Measurements from ENCODE around the gene BMAL2. TPM values are rescaled to one million over a fixed set of nuclear protein-coding genes. Genes with fewer than 3 reads are reported as not detected.

The BMAL2 gene
- 8.9 TPM for total RNA-seq
- long read RNA-seq, partial matches to known transcripts = 0 of 5 reads
- long read RNA-seq, other reads (novel, unspliced or antisense) = 3 of 5 reads

DNA sequence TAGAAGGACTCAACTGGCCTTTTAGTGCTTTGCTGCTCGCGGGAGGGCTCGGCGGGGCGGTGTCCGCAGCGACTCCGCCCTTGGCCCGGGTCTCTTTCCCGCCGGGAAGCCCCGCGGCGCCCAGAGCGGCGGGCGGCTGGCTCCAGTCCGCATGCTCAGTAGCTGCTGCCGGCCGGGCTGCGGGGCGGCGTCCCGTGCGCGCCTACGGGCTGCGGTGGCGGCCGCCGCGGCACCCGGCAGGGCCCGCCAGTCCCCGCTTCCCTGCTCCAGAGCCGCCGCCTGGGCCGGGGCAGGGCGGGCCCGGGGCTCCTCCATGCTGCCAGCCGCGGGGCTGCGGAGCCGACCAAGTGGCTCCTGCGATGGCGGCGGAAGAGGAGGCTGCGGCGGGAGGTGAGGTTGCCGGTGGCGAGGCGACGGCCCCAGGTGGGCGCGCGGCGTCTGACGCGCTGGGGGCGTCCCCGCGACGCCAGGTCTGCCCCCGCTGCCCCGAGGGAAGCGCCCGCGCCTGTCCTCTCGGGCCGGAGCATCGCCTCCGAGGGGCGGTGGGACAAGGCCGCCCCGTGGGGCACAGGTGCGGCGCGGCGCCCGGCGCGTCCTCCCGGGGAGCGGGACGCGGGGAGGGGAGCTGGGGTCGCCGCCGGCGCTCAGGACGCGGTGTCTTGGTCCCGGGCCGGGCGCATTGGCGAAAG, at the start of gene BMAL2:
Gene BMAL2, plus strand, starts transcription at position 123 of the 689 bp plus-strand sequence. Its CDS starts 237 bp downstream, at position 360.
- intact Hi-C loops (cut with DNase I) = no loop called here
- peak; percentile 76 for DNase-seq (ENCODE audit: low spot score)

DNA sequence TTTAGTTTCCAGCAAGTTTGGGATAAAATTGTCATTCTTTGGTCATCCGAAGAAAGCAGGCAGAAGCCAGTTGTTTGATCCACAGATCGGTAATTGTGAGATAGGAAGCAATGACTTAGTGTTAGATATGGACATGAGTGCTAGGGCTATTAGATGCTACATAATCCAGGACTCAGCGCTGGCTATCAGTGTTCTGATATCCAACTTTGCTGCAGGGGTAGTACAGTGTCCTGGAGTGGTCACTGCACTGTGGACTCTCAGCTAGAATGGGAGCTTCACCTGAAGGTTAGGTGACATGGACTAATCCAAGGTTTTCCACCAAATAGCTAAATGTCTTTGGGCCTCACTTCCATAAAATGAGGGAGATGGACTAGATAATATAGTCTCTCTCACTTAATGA, 48.6 kb upstream of the BMAL2 start:
- DNase-seq (ENCODE audit: low spot score) = no peak
- intact Hi-C loops (cut with DNase I) = no loop called here

DNA sequence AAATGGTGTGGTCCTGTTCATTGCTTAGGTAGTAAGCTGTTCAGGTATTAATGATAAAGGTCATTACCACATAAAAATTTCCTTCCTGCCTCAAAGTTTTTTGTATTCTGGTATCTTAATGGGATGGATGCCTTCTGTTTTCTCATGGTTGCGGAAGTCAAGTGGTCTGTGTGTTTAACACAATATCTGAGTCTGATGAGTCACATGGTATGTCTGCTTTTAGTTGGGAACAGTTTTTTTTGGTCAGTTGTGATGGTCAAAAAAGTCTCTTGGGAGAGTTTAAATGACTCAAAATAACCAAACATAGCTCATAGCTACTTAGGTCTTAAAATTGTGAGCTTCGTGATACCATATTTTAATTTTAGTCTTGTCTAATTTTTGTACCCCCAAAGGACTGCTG, 47.9 kb upstream of the BMAL2 start:
- intact Hi-C loops (cut with DNase I) = loop anchor here (5.0 kb wide), 1 partner anchor 37 kb away; no protein-coding TSS in a partner anchor
- DNase-seq (ENCODE audit: low spot score) = no peak

DNA sequence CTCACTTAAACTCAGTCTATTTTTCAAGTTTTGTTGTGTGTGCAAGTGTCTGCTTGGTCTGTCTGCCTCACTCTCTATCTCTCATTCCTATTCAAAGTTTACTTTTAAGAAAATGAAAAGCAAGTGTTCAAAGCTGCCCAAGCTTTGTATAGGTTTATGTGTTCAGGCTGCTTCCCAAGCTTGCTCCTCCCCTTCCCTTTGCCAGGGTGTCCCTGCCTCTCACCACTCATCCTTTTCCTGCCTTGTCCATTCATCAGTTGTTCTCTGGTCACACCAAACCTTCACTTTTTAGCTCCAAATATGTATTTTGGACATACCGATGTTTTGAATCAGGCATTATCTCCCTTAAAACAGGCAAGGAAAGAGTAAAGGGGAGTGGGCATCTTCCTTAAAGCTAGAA, 47.2 kb upstream of the BMAL2 start:
- intact Hi-C loops (cut with DNase I) = loop anchor here (5.0 kb wide), 1 partner anchor 38 kb away; no protein-coding TSS in a partner anchor
- no peak for DNase-seq (ENCODE audit: low spot score)

- intact Hi-C loops (cut with DNase I) = loop anchor here (5.0 kb wide), 1 partner anchor 42 kb away; no protein-coding TSS in a partner anchor
- no peak for DNase-seq (ENCODE audit: low spot score)
Observed at GRCh38 chr12:27289414-27289813, 43.2 kb upstream of the BMAL2 start.

GRCh38 chr12:27290501-27291168, 42.0 kb upstream of the BMAL2 start:
- no peak for DNase-seq (ENCODE audit: low spot score)
- intact Hi-C loops (cut with DNase I) = loop anchor here (5.0 kb wide), 2 partner anchors 98 to 148 kb away; no protein-coding TSS in a partner anchor

DNA sequence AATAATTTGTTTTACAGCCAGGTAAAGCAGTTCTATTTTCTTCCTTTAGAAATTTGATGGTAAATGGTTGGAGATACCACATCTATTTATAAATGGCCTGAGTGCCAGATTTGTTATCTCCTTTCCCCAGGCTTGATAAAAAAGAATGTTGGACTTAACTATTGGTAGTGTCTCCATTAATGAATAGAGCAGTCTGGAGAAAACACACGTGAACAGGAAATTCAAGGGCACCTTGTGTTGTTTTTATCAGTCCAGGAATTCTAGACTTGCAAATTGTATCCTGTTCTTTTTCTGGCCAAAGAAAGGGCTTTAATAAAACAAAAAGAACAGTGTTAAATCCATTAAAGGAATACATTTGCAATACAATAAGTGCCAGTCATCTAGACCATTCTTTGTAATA, 40.8 kb upstream of the BMAL2 start:
- intact Hi-C loops (cut with DNase I) = loop anchor here (5.0 kb wide), 2 partner anchors 100 to 150 kb away; no protein-coding TSS in a partner anchor

GRCh38 chr12:27292718-27293117, 39.9 kb upstream of the BMAL2 start:
- intact Hi-C loops (cut with DNase I) = loop anchor here (5.0 kb wide), 2 partner anchors 100 to 150 kb away; no protein-coding TSS in a partner anchor
- DNase-seq (ENCODE audit: low spot score) = no peak

More for the DNA sequence above, 40.8 kb upstream of the BMAL2 start:
- no peak for DNase-seq (ENCODE audit: low spot score)

- DNase-seq (ENCODE audit: low spot score) = peak; percentile 75
- intact Hi-C loops (cut with DNase I) = loop anchor here (5.0 kb wide), 2 partner anchors 101 to 151 kb away; no protein-coding TSS in a partner anchor
Observed at GRCh38 chr12:27293463-27293862, 39.2 kb upstream of the BMAL2 start.

DNA sequence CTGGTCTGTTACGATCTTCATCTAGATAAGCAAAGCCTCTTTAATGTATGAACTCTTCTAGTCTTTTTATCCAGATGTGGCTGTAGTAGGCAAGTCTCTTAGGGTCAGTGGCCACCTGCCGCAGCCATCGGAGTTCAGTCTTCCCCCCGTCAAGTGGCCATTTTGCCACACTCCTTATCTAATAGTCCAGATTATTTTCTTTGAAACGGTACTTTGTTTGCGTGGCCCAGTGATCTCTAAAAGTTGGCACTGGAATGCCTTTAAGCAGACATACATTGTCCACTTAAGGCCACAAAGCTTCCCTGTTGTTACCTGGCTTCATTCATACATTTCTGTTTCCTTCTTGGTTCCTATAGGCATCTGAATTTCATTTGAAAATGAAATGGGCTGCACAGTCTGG, 36.0 kb upstream of the BMAL2 start:
- intact Hi-C loops (cut with DNase I) = no loop called here
- DNase-seq (ENCODE audit: low spot score) = no peak

DNA sequence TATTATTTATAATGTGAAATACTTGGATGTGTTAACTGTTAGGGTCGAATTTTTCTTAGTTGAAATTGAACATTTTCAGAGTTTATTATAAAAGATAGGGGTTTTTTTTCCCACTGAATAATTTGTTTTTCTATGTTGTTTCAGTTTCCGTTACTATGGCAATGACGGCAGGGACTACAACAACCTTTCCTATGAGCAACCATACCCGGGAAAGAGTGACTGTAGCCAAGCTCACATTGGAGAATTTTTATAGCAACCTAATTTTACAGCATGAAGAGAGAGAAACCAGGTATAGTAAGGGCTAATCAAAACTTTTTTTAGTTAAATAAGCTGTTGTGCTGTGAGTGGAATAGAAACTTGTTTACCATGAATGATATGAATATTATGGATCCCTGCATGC, 35.1 kb upstream of the BMAL2 start:
- intact Hi-C loops (cut with DNase I) = no loop called here
- no peak for DNase-seq (ENCODE audit: low spot score)

- intact Hi-C loops (cut with DNase I) = no loop called here
Observed at GRCh38 chr12:27299102-27299501, 33.5 kb upstream of the BMAL2 start.

GRCh38 chr12:27300226-27300625, 32.4 kb upstream of the BMAL2 start:
- intact Hi-C loops (cut with DNase I) = no loop called here

More at GRCh38 chr12:27299102-27299501, 33.5 kb upstream of the BMAL2 start:
- DNase-seq (ENCODE audit: low spot score) = no peak

DNA sequence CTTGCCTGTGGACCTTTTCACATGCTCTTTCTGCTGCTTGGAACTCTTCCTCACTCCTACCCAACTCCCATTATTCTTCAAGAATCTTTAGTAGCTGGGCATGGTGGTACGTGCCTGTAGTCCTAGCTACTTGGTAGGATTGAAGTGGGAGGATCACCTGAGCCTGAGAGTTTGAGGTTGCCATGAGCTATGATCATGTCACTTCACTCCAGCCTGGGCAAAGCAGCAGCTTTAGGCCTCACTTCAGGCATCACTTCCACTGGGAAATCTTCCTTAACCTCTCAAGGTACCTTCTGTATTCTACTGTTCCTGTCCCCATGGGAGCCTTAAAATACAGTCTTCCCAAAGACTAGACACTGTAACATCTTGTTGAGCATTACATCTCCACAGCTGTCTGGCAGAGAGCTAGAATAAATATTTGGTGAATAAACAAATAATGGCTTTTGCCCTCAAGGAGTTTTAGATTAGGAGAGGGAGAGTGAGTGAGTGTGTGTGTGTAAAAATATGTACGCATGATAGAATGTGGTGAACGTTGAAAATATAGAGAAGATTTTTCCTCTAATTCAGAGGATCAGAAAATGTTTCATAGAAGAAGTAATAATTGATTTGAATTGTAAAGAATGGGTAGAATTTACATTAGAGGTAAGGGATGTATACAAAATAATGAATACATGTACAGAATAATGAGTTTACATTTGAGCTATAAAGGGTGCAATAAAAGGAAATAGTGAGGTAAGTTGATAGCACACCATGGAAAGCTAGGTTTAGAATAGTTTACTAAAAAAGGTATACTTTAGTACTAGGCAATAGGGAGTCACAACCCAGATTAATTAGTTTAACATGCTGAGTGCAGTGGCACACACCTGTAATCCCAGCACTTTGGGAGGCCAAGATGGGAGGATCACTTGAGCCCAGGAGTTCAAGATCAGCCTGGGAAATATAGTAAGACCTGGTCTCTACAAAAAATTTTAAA, 29.2 kb upstream of the BMAL2 start:
- DNase-seq (ENCODE audit: low spot score) = no peak
- intact Hi-C loops (cut with DNase I) = no loop called here

More at GRCh38 chr12:27300226-27300625, 32.4 kb upstream of the BMAL2 start:
- no peak for DNase-seq (ENCODE audit: low spot score)

GRCh38 chr12:27304856-27305255, 27.8 kb upstream of the BMAL2 start:
- no peak for DNase-seq (ENCODE audit: low spot score)
- intact Hi-C loops (cut with DNase I) = loop anchor here (5.0 kb wide), 1 partner anchor 283 kb away; the partner anchor contains the start of gene MED21

DNA sequence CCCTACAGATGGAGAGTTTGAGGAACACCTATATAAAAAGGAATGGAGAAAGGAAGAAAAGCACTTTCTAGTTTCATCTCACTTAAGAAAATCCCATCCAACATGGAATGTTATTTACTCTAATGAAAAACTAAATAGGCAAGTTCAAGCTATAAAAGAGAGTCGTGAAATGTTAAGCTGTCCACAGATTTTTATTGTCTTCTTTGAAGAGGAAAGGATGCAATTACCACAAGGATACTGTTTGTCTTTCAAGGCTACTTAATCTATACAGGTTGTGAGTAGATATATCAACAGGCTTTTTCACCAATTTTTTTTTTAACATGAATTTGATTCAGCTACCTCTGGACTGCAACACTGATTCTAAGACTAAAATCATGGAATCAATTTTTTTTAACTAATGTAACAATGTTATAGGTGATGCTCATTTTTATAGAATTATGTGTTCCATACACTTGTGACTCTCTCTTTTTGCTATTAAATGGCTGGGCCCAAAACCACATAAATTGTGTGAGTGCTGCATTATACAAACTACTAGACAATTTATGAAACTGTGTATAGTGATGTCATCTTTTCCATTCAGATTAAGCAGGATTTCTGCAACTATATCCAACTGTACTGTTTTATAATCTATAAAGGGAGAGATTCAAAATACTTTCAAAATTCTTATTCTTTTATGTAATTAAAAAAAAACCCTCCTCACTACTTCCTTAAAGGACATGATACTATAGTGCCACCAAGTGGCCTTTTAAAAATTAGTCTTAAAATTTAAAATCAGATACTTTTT, 26.8 kb upstream of the BMAL2 start:
- DNase-seq (ENCODE audit: low spot score) = no peak
- intact Hi-C loops (cut with DNase I) = loop anchor here (5.0 kb wide), 1 partner anchor 284 kb away; the partner anchor contains the start of gene MED21

GRCh38 chr12:27309293-27309994, 23.2 kb upstream of the BMAL2 start:
- DNase-seq (ENCODE audit: low spot score) = no peak
- intact Hi-C loops (cut with DNase I) = loop anchor here (5.0 kb wide), 1 partner anchor 287 kb away; the partner anchor contains the start of gene MED21

DNA sequence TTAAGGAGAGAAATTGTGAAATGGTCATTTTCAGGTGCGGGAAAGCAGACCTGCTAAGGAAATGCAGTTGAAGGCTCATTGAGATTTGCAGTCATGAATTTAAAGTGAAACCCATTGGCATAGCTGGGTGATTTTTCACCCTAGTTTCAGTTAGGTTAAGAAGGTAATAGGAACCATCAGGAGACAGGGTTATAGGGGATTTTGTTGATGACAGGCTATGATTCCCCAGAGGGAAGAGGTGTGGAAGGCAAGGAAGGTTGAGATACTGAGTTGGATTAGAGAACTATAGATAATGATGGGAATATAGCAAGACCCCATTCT, 22.7 kb upstream of the BMAL2 start:
- no peak for DNase-seq (ENCODE audit: low spot score)
- intact Hi-C loops (cut with DNase I) = loop anchor here (5.0 kb wide), 1 partner anchor 288 kb away; the partner anchor contains the start of gene MED21
